Duodenal mucosa (tissue), 2 donors: ENCODE results near the gene CBLN2.

Experiments used
- H3K27ac ChIP-seq: one replicate; pipeline ENCODE4 v1.7.0; 2013; ENCODE audit warnings: low read depth, low read length
- H3K27me3 ChIP-seq, 2 donors: one replicate each; pipeline ENCODE4 v1.7.0; 2013; ENCODE audit warnings: low read length in 2 of 2, control low read depth in 1 of 2; ENCODE audit not compliant: insufficient read depth in 2 of 2, control insufficient read depth in 1 of 2
- H3K36me3 ChIP-seq, 2 donors: one replicate each; pipeline ENCODE4 v1.7.0; 2013; ENCODE audit warnings: low read length in 2 of 2, control low read depth in 1 of 2; ENCODE audit not compliant: insufficient read depth in 2 of 2, control insufficient read depth in 1 of 2
- H3K4me1 ChIP-seq, 2 donors: one replicate each; pipeline ENCODE4 v1.7.0; 2013; ENCODE audit warnings: low read length in 2 of 2, control low read depth in 1 of 2; ENCODE audit not compliant: insufficient read depth in 2 of 2, control insufficient read depth in 1 of 2
- H3K4me3 ChIP-seq, 2 donors: one replicate each; pipeline ENCODE4 v1.7.0; 2013; ENCODE audit warnings: low read length in 2 of 2, low read depth in 1 of 2
- H3K9ac ChIP-seq, 2 donors: one replicate each; pipeline ENCODE4 v1.7.0; 2013; ENCODE audit warnings: low read length in 2 of 2, low read depth in 1 of 2
- H3K9me3 ChIP-seq, 2 donors: one replicate each; pipeline ENCODE4 v1.7.0; 2013; ENCODE audit warnings: low read length in 2 of 2, control low read depth in 1 of 2; ENCODE audit not compliant: control insufficient read depth in 1 of 2

Gene CBLN2

DNA sequence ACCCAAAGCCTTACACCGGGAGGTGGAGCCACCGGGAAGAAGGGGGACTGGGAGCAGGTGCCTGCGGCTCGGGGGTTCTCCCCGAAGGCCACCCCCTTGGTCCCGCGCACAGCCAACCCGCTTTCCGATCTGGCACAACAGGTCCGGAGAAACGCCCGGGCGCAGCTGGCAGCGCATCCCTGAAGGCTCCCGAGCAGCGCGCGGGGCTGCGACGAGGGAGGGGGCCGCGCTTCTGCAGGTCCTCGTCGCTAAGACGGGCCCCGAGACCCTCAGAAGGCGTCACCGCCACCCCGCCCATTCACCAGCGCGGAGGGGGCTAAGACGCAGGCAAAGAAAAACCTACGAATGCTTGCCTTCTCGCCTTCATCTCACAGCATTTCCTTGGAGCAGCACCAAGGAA, 1.8 kb downstream of the CBLN2 start:
- Histone ChIP-seq H3K27me3 (peaks cover 0 to 4% of the 10 kb centered on the region in 2 donors), H3K9ac (no peak overlapping the region), H3K4me1 (no peaks in the 10 kb centered on the region), H3K36me3 (no peaks in the 10 kb centered on the region), H3K27ac (no peak overlapping the region), H3K4me3 (no peak overlapping the region), H3K9me3 (no peaks in the 10 kb centered on the region)

DNA sequence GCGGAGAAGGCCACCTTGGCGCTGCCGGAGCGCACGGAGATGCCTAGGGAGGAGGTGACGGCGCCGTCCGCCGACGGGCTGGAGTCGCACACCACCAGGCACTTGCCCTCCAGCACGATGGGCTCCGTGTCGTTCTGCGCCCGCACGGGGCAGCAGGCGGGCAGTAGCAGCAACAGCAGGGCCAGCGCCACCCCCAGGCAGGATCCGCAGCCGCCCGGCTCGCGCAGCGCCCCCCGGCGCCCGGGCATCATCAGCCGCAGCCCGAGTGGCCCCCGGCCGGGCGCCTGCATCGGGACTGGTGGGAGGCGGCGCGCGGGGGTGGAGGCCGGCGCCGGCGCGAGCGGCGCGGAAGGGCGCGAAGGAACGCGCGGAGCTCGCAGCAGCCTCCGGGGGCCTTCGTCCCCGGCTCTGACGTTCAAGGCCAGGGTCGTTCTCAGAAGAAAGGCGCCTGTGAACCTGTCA, 2.2 kb downstream of the CBLN2 start:
- Histone ChIP-seq H3K27ac (no peak overlapping the region), H3K4me1 (no peaks in the 10 kb centered on the region), H3K9ac (no peak overlapping the region), H3K36me3 (no peaks in the 10 kb centered on the region), H3K4me3 (peak overlapping the region in 1 of 2 donors; percentile 36), H3K9me3 (no peaks in the 10 kb centered on the region), H3K27me3 (peaks cover 0 to 4% of the 10 kb centered on the region in 2 donors)

DNA sequence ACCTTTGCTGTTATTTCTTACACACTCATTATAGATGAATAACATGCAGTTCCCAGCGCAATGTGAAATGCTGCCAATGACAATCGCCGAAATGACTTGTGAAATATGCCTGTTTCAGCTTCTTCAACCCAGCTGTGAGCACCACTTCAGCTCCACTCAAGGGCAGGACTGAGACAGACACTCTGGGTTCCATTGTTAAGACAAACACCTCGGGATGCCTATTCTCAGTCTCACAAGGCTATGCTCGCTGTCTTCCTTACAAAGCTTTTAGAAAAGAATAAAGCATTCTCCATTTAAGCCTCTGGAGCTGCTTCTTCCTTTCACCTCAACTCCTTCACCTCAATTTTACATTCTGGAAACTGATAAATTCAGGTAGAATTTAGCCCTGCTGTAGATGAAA, 4.2 kb downstream of the CBLN2 start:
- Histone ChIP-seq H3K27me3 (peaks cover 0 to 4% of the 10 kb centered on the region in 2 donors), H3K4me3 (no peak overlapping the region), H3K9me3 (no peaks in the 10 kb centered on the region), H3K9ac (no peak overlapping the region), H3K4me1 (no peaks in the 10 kb centered on the region), H3K27ac (no peak overlapping the region), H3K36me3 (no peaks in the 10 kb centered on the region)

DNA sequence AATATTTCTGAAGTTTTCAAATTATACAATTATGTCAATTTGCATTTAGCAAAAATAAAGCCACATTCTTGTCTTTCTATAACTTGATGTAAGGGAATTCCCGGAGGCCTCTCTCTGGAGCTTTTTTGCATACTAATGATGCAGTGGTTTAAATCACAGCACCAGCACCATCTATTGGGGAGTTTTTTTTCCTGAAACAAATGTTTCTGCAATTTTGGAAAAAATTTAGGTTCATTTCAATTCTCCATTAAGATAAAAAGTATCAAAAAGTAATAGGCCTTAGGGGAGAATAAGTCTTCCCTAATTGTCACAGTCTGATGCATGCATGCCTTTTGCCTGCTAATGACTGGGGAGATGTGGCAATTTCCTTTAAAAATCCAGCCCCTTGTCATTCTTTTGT, 13.5 kb downstream of the CBLN2 start:
- Histone ChIP-seq H3K4me3 (no peak overlapping the region), H3K36me3 (no peaks in the 10 kb centered on the region), H3K27ac (no peak overlapping the region), H3K9me3 (no peaks in the 10 kb centered on the region), H3K4me1 (no peaks in the 10 kb centered on the region), H3K9ac (no peak overlapping the region), H3K27me3 (no peaks in the 10 kb centered on the region)

DNA sequence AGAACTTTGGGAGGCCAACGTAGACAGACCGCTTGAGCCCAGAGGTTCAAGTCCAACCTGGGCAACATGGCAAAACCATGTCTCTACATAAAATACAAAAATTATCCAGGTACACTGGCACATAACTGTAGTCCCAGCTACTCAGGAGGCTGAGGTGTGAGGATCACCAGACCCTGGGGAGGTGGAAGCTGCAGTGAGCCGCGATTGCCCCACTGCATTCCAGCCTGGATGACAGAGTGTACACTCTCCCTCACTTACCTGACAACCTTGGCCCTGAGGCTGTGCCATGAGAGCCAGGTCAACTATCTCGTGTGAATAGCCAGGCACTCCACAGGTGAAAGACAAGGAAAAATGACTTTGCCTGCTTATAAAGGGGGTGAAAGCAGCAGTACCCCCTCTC, 39.3 kb downstream of the CBLN2 start:
- no peak overlapping the region for H3K4me3 ChIP-seq

DNA sequence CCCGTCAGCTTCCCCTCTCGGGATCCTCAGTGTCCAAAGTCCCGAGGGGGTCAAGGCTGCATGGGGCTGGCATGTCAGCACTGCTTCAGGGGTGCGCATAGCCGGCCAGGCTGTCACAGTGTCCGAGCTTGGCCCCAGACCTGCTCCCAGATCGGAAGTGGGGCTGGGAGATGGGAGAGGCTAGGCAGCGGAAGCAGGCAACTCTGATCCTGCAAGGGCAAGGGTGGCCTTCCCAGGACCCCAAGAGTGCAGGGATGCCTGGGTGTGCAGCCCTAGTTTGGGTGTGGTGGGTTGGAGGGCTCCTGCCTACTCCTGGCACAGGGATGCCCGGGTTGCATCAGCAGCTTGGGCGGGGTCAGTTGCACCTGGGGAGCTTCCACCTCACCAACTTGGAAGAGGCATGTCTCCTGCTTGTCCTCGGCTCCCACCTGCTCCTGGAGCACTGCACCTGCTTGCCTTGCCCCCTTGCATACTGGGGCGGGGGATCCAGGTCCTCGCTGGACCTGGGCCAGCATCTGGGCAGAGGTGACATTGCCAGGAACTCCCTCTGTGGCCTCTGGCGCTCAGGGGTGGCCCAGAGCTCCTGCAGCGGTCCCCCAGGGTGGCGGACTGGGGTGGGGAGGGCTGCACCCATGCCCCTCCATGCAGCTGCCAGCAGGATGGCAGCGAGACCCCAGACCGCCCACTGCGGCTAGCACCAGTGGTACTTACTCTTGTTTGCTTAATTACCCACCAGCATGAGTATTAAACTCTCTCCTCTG, 41.3 kb downstream of the CBLN2 start:
- Histone ChIP-seq H3K9ac (no peak overlapping the region), H3K9me3 (no peaks in the 10 kb centered on the region), H3K4me1 (no peaks in the 10 kb centered on the region), H3K36me3 (no peaks in the 10 kb centered on the region), H3K27me3 (no peaks in the 10 kb centered on the region), H3K27ac (no peak overlapping the region), H3K4me3 (no peak overlapping the region)

More for the DNA sequence above, 39.3 kb downstream of the CBLN2 start:
- no peaks in the 10 kb centered on the region for H3K9me3 ChIP-seq
- H3K27me3 ChIP-seq: no peaks in the 10 kb centered on the region
- H3K36me3 ChIP-seq: no peaks in the 10 kb centered on the region
- no peaks in the 10 kb centered on the region for H3K4me1 ChIP-seq
- no peak overlapping the region for H3K27ac ChIP-seq
- no peak overlapping the region for H3K9ac ChIP-seq

DNA sequence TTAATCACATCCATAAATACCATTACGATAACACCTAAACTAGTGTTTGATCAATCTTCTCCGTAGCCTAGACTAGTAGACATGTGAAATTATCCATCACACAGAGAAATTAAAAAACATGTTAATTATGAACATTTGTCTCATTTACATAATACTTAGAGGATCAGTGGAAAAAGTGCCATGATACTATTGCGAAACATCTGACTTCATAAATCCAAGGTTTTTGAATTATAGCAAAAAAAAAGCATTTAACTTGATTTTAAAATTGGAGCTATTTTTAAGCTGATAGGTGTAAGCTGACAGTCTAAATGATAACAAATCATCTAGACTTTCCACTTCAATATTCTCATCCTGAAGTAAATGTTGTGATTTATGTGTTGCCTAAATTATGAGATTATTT, 51.6 kb downstream of the CBLN2 start:
- Histone ChIP-seq H3K36me3 (no peaks in the 10 kb centered on the region), H3K27ac (no peak overlapping the region), H3K27me3 (no peaks in the 10 kb centered on the region), H3K9ac (no peak overlapping the region), H3K9me3 (no peaks in the 10 kb centered on the region), H3K4me1 (no peaks in the 10 kb centered on the region), H3K4me3 (no peak overlapping the region)
